Body of pancreas (tissue), 4 donors: ENCODE measurements around the gene CMTM5. TPM values are rescaled to one million over a fixed set of nuclear protein-coding genes. Genes with fewer than 3 reads are reported as not detected.
"Not testable (repeated sequence)": the region's sequence is repeated elsewhere in the genome, so short reads cannot be mapped to it uniquely, and the experiment has no call there.

Experiments used
- ATAC-seq: fragments of 150-250 bp; one replicate; pipeline ENCODE4 v1.9.1; 2016
- DNase-seq, 4 donors: peaks; one replicate each; pipeline ENCODE4 v3.0.0-alpha.2; 2019
- H3K27ac ChIP-seq, 4 donors: fragments of 200-600 bp; sonication (generic); 1 replicate in 3 of 4; 2 replicates in 1 of 4; pipeline versions ENCODE4 v1.5.1 to v1.6.1; 2016 to 2019; ENCODE audit warnings: mild to moderate bottlenecking in 1 of 4, mixed read lengths in 1 of 4, moderate library complexity in 1 of 4
- H3K27me3 ChIP-seq, 2 donors: fragments of 200-600 bp; sonication (generic); one replicate each; pipeline ENCODE4 v1.6.0; 2016; ENCODE audit warnings: mild to moderate bottlenecking in 1 of 2
- H3K36me3 ChIP-seq, 2 donors: fragments of 200-600 bp; sonication (generic); replicated peaks in 1 of 2; 2 replicates each; pipeline ENCODE4 v1.5.1; 2016; ENCODE audit warnings: low read depth in 2 of 2; ENCODE audit not compliant: insufficient read depth in 1 of 2
- H3K4me1 ChIP-seq: fragments of 200-600 bp; sonication (generic); one replicate; pipeline ENCODE4 v1.6.0; 2016
- H3K4me3 ChIP-seq, 2 donors: fragments of 200-600 bp; sonication (generic); 1 replicate in 1 of 2; 2 replicates in 1 of 2; pipeline ENCODE4 v1.5.1; 2016 to 2019
- H3K9me3 ChIP-seq, 3 donors: fragments of 200-600 bp; sonication (generic); 1 replicate in 2 of 3; 2 replicates in 1 of 3; pipeline ENCODE4 v1.5.1; 2016
- POLR2A ChIP-seq, 3 donors: fragments of 450-650 bp; IDR thresholded peaks; one replicate each; pipeline ENCODE4 v1.6.1; 2016; ENCODE audit warnings: antibody characterized with exemption in 3 of 3, mild to moderate bottlenecking in 2 of 3
- WGBS, 2 donors: methylation state at CpG; one replicate each; pipeline ENCODE4 v1.1.5; 2017; 5-methylcytosine and 5-hydroxymethylcytosine counted together
- intact Hi-C: fragments of 100-400 bp; cut with DNase I; formaldehyde crosslinking; loops from one replicate; pipeline ENCODE4 v1.15.1; 2023
- microRNA counts, 2 donors: library from miRNA; unstranded; fragments of <30 nt; microRNA quantifications; one replicate each; lab custom pipeline; 2017
- microRNA-seq, 2 donors: library from miRNA; unstranded; fragments of <30 nt; microRNA quantifications; one replicate each; pipeline ENCODE4, GENCODE V29; 2016; ENCODE audit warnings: borderline number of aligned reads in 2 of 2, borderline replicate concordance in 2 of 2
- small RNA-seq: library from RNA; depleted of rRNA; stranded (forward); fragments of <200 nt; gene quantifications from one replicate; pipeline ENCODE3, GENCODE V24; 2016
- total RNA-seq, 2 donors: library from RNA; depleted of rRNA; stranded (reverse); fragments of >200 nt; gene quantifications; one replicate each; pipeline ENCODE4 v1.1.0, GENCODE V29; 2016
- TF ChIP-seq, protein P1 (sequence below), 7 experiments: fragments of 450-650 bp in 4 of 7; fragments of 200-600 bp in 3 of 7; sonication (generic) in 3 of 7; IDR thresholded peaks; one replicate each; pipeline ENCODE4 v1.5.1; 2016 to 2019; ENCODE audit warnings: antibody characterized with exemption in 7 of 7

CMTM5 gene
- total RNA-seq, 2 donors from 2014 or later = not detected

DNA sequence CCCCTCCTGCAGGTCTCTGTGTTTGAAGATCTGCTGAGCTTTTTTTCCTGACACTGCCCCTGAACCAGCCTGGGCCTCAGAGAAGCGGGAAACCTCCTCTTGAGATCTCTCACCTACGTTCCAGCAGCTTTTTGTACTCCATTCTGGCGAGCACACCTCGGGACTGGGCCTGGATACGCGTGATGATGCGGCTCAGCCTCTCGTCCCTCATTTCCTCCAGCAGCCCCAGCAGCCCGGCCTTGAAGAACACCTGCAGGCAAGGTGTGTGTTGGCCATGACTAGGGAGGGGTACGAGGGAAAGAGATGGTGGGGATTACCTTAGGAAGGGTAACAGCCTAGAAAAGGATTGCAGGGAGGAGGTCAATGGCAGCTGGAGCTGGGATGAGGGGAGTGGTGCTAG, 48.3 kb downstream of the CMTM5 start:
- Histone ChIP-seq H3K4me3 (no peak overlapping the region), H3K4me1 (no peaks in the 10 kb centered on the region), H3K27ac (no peak overlapping the region), H3K27me3 (no peaks in the 10 kb centered on the region), H3K9me3 (no peaks in the 10 kb centered on the region), H3K36me3 (no peaks in the 10 kb centered on the region)
- intact Hi-C loops = no loop called here
- TF ChIP-seq, protein P1, sequence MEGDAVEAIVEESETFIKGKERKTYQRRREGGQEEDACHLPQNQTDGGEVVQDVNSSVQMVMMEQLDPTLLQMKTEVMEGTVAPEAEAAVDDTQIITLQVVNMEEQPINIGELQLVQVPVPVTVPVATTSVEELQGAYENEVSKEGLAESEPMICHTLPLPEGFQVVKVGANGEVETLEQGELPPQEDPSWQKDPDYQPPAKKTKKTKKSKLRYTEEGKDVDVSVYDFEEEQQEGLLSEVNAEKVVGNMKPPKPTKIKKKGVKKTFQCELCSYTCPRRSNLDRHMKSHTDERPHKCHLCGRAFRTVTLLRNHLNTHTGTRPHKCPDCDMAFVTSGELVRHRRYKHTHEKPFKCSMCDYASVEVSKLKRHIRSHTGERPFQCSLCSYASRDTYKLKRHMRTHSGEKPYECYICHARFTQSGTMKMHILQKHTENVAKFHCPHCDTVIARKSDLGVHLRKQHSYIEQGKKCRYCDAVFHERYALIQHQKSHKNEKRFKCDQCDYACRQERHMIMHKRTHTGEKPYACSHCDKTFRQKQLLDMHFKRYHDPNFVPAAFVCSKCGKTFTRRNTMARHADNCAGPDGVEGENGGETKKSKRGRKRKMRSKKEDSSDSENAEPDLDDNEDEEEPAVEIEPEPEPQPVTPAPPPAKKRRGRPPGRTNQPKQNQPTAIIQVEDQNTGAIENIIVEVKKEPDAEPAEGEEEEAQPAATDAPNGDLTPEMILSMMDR (IDR thresholded peaks at IDR 0.05) = no peak
- no peak for TF ChIP-seq POLR2A (IDR thresholded peaks at IDR 0.05)
- WGBS, 2 donors = 81 to 82% methylated on average over 10 of the region's 10 CpGs
- no peak for ATAC-seq
- DNase-seq = no peak

DNA sequence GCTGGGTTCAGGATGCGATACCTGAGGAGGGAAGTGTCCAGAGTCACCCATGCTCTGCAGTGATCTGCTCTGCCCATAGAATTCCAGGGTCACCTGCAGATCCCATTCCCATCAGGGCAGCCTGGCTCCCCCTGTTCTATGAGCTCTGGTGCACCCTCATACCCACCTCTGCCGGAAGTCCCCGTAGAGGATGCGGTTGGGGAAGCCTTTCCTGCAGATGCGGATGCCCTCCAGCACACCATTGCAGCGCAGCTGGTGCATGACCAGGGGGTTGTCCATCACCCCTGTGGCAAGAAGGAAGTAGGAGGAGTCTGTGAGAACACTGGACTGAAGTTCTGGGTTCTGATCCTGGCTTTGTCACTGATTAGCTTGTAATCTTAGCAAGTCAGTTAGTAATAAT, 49.0 kb downstream of the CMTM5 start:
- H3K4me1 ChIP-seq, H3K27ac ChIP-seq, H3K27me3 ChIP-seq, ATAC-seq, intact Hi-C loops, H3K36me3 ChIP-seq, H3K4me3 ChIP-seq, DNase-seq, H3K9me3 ChIP-seq: not testable (repeated sequence)
- WGBS, 2 donors = 89 to 97% methylated on average over 6 of the region's 6 CpGs

DNA sequence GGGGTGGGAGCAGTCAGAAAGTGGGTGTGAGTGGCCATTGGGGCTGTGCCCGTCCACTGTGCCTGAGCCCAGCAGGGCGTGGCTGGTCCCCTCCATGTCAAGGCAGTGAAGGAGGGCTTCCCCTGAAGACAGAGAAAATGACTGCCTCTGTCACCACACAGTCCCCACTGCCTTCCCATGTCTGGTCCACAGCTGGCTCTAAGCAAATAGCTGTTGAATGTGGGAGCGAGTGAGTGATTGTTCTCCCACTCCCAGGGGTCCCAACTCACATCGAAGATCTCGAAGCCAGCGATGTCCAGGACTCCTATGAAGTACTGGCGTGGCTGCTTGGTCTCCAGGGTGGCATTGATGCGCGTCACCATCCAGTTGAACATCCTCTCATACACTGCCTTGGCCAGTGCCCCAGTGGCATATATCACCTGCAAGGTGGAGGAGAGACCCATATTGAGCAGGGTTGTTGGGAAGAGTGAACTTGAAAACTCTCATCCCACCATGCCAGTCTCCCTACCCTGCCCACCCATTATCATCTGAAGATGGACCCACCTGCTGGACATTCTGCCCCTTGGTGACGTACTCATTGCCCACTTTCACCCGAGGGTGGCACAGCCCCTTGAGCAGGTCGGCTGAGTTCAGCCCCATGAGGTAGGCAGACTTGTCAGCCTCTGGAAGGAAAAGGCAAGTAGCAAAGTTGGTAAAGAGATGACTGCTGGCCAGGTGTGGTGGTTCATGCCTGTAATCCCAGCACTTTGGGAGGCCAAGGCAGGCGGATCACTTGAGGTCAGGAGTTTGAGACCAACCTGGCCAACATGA, 52.0 kb downstream of the CMTM5 start:
- WGBS, 2 donors = 89 to 90% methylated on average over 11 to 13 of the region's 13 CpGs
- no peaks in the 10 kb centered on the region for H3K9me3 ChIP-seq
- H3K4me3 ChIP-seq = no peak overlapping the region
- TF ChIP-seq, protein P1 (IDR thresholded peaks at IDR 0.05) = no peak
- no peak for TF ChIP-seq POLR2A (IDR thresholded peaks at IDR 0.05)
- intact Hi-C loops = no loop called here
- no peaks in the 10 kb centered on the region for H3K27me3 ChIP-seq
- H3K27ac ChIP-seq = no peak overlapping the region
- no peak for DNase-seq
- H3K36me3 ChIP-seq = no peaks in the 10 kb centered on the region
- H3K4me1 ChIP-seq = no peaks in the 10 kb centered on the region
- ATAC-seq = no peak

MicroRNAs within 50 kb of the gene (microRNA counts, 767-probe panel; counts per million panel counts)
- microRNA hsa-miR-208a (lab: Ali Mortazavi, UCI) (0 to 736 counts per million in 2 donors), microRNA hsa-miR-208b (lab: Ali Mortazavi, UCI) (0 to 736 counts per million in 2 donors)

Small RNA genes within 50 kb of the gene (microRNA-seq; reads per million reads assigned to microRNA genes)
- gene MIR208A (0.47 to 2.2 reads per million in 2 donors), gene MIR208B (4.9 to 6.1 reads per million in 2 donors)

Small RNA genes within 50 kb of the gene (small RNA-seq; reads per million reads assigned to genes)
- gene MIR208A = not detected
- not detected for gene MIR208B

Other genes with a start within 250 kb of the CMTM5 start
- gene SLC7A8, start 193.4 kb upstream of the CMTM5 start, total RNA-seq = 10 to 100 TPM; 17.8 to 18.2 TPM
- not detected for gene RNF212B, start 139.1 kb upstream of the CMTM5 start, total RNA-seq
- 1 to 10 TPM; 4.9 to 8.6 TPM for gene HOMEZ, start 90.9 kb upstream of the CMTM5 start, total RNA-seq
- 1 to 10 TPM; 5.4 to 9.6 TPM for gene PPP1R3E, start 74.2 kb upstream of the CMTM5 start, total RNA-seq
- 10 to 100 TPM; 25.4 to 73.2 TPM for gene BCL2L2, start 70.2 kb upstream of the CMTM5 start, total RNA-seq
- 10 to 100 TPM; 28.8 to 46.8 TPM for gene PABPN1, start 55.6 kb upstream of the CMTM5 start, total RNA-seq
- 10 to 100 TPM; 20.8 to 36.6 TPM for gene SLC22A17, start 24.2 kb upstream of the CMTM5 start, total RNA-seq
- 1 to 10 TPM in 1 of 2 donors, under 1 TPM in 1; 0.99 to 1.3 TPM for gene EFS, start 11.9 kb upstream of the CMTM5 start, total RNA-seq
- not detected for gene IL25, start 4.2 kb upstream of the CMTM5 start, total RNA-seq
- gene MYH6, start 31.2 kb downstream of the CMTM5 start, total RNA-seq = 1 to 10 TPM in 1 of 2 donors, under 1 TPM in 1; 0.26 to 1.6 TPM
- 1 to 10 TPM in 1 of 2 donors, under 1 TPM in 1; 0.52 to 2.0 TPM for gene MYH7, start 58.6 kb downstream of the CMTM5 start, total RNA-seq
- gene NGDN, start 92.7 kb downstream of the CMTM5 start, total RNA-seq = 10 to 100 TPM; 29.0 to 31.6 TPM
- gene ZFHX2, start 174.7 kb downstream of the CMTM5 start, total RNA-seq = 1 to 10 TPM in 1 of 2 donors, under 1 TPM in 1; 0.33 to 1.6 TPM
- gene THTPA, start 179.2 kb downstream of the CMTM5 start, total RNA-seq = 10 to 100 TPM; 11.7 to 43.2 TPM
- gene AP1G2, start 190.7 kb downstream of the CMTM5 start, total RNA-seq = 100 to 1,000 TPM; 150 to 237 TPM
- under 1 TPM; 0.52 to 0.99 TPM for gene JPH4, start 201.7 kb downstream of the CMTM5 start, total RNA-seq